ENCODE results near the gene BCORL1.

GRCh38 chrX:130051176-130051845, 68.9 kb downstream of the BCORL1 start:
- no peak for TF ChIP-seq CTCF (IDR thresholded peaks at IDR 0.05)
- no peak for TF ChIP-seq POLR2A (IDR thresholded peaks at IDR 0.05)
- no peak for TF ChIP-seq POLR2AphosphoS5 (IDR thresholded peaks at IDR 0.05)
- no peak for TF ChIP-seq EP300 (IDR thresholded peaks at IDR 0.05)
